ENCODE measurements around the gene ADAMTS17. TPM values are rescaled to one million over a fixed set of nuclear protein-coding genes. Genes with fewer than 3 reads are reported as not detected.

The ADAMTS17 gene
- total RNA-seq, 1 donor from 2014 or later: 0.99 TPM

- Histone ChIP-seq H3K4me3 (no peak overlapping the region), H3K27ac (replicated peaks) (no peak overlapping the region), H3K27me3 (ENCODE audit: low read depth) (no peaks in the 10 kb centered on the region), H3K4me1 (no peaks in the 10 kb centered on the region), H3K9me3 (replicated peaks) (no peaks in the 10 kb centered on the region), H3K36me3 (no peaks in the 10 kb centered on the region)
- TF ChIP-seq CTCF (IDR thresholded peaks at IDR 0.05; ENCODE audit: borderline replicate concordance): no peak
- DNase-seq: no peak
- intact Hi-C loops (cut with micrococcal nuclease): no loop called here
Observed at GRCh38 chr15:100158356-100158755, 183.4 kb downstream of the ADAMTS17 start.

- TF ChIP-seq CTCF (IDR thresholded peaks at IDR 0.05; ENCODE audit: borderline replicate concordance): no peak
- intact Hi-C loops (cut with micrococcal nuclease): no loop called here
- Histone ChIP-seq H3K36me3 (no peaks in the 10 kb centered on the region), H3K9me3 (replicated peaks) (no peaks in the 10 kb centered on the region), H3K4me1 (no peaks in the 10 kb centered on the region), H3K4me3 (no peak overlapping the region), H3K27ac (replicated peaks) (no peak overlapping the region), H3K27me3 (ENCODE audit: low read depth) (no peaks in the 10 kb centered on the region)
- DNase-seq: no peak
Observed at GRCh38 chr15:100156201-100156600, 185.6 kb downstream of the ADAMTS17 start.

GRCh38 chr15:100154338-100154737 lies 187.4 kb downstream of the ADAMTS17 start:
- Histone ChIP-seq H3K36me3 (no peaks in the 10 kb centered on the region), H3K4me1 (no peaks in the 10 kb centered on the region), H3K4me3 (no peak overlapping the region), H3K9me3 (replicated peaks) (no peaks in the 10 kb centered on the region), H3K27ac (replicated peaks) (no peak overlapping the region), H3K27me3 (ENCODE audit: low read depth) (no peaks in the 10 kb centered on the region)
- intact Hi-C loops (cut with micrococcal nuclease): no loop called here
- no peak for DNase-seq
- TF ChIP-seq CTCF (IDR thresholded peaks at IDR 0.05; ENCODE audit: borderline replicate concordance): no peak

- intact Hi-C loops (cut with micrococcal nuclease): no loop called here
- Histone ChIP-seq H3K27ac (replicated peaks) (no peak overlapping the region), H3K9me3 (replicated peaks) (peaks cover 19% of the 10 kb centered on the region), H3K27me3 (ENCODE audit: low read depth) (no peaks in the 10 kb centered on the region), H3K4me1 (no peaks in the 10 kb centered on the region), H3K4me3 (no peak overlapping the region), H3K36me3 (peaks cover 12% of the 10 kb centered on the region)
- TF ChIP-seq CTCF (IDR thresholded peaks at IDR 0.05; ENCODE audit: borderline replicate concordance): no peak
- DNase-seq: no peak
Observed at GRCh38 chr15:100152463-100152862, 189.3 kb downstream of the ADAMTS17 start.

GRCh38 chr15:100150906-100151305 lies 190.9 kb downstream of the ADAMTS17 start:
- DNase-seq: no peak
- Histone ChIP-seq H3K27ac (replicated peaks) (no peak overlapping the region), H3K4me1 (no peaks in the 10 kb centered on the region), H3K36me3 (peaks cover 12% of the 10 kb centered on the region), H3K9me3 (replicated peaks) (peaks cover 28% of the 10 kb centered on the region), H3K27me3 (ENCODE audit: low read depth) (no peaks in the 10 kb centered on the region), H3K4me3 (no peak overlapping the region)
- TF ChIP-seq CTCF (IDR thresholded peaks at IDR 0.05; ENCODE audit: borderline replicate concordance): no peak
- intact Hi-C loops (cut with micrococcal nuclease): no loop called here

GRCh38 chr15:100147828-100148227 lies 193.9 kb downstream of the ADAMTS17 start:
- peaks cover 12% of the 10 kb centered on the region for H3K36me3 ChIP-seq
- no peaks in the 10 kb centered on the region for H3K27me3 ChIP-seq (ENCODE audit: low read depth)
- H3K27ac ChIP-seq (replicated peaks): no peak overlapping the region
- peaks cover 28% of the 10 kb centered on the region for H3K9me3 ChIP-seq (replicated peaks)
- intact Hi-C loops (cut with micrococcal nuclease): no loop called here
- H3K4me1 ChIP-seq: peaks cover 4% of the 10 kb centered on the region
- TF ChIP-seq CTCF (IDR thresholded peaks at IDR 0.05; ENCODE audit: borderline replicate concordance): no peak
- DNase-seq: no peak
- no peak overlapping the region for H3K4me3 ChIP-seq
